Hepatocyte (in vitro differentiated cells): ENCODE data around the gene NXPH4. TPM values are rescaled to one million over a fixed set of nuclear protein-coding genes. Genes with fewer than 3 reads are reported as not detected.

Experiments
- DNase-seq: peaks from one replicate; pipeline ENCODE4 v3.0.0-alpha.2; 2016; ENCODE audit warnings: low spot score
- H2AFZ ChIP-seq: fragments of 200-600 bp; sonication (generic); 2 replicates; pipeline ENCODE4 v1.6.0; 2016; ENCODE audit warnings: antibody characterized with exemption, mild to moderate bottlenecking
- H3K27ac ChIP-seq: fragments of 200-600 bp; sonication (generic); 2 replicates; pipeline ENCODE4 v1.5.1; 2016; ENCODE audit warnings: mild to moderate bottlenecking
- H3K27me3 ChIP-seq: fragments of 200-600 bp; sonication (generic); 2 replicates; pipeline ENCODE4 v1.6.1; 2016
- H3K36me3 ChIP-seq: fragments of 200-600 bp; sonication (generic); replicated peaks from 2 replicates; pipeline ENCODE4 v1.5.1; 2016; ENCODE audit warnings: low read depth; ENCODE audit not compliant: insufficient read depth
- H3K4me1 ChIP-seq: fragments of 200-600 bp; sonication (generic); 2 replicates; pipeline ENCODE4 v1.5.1; 2016; ENCODE audit warnings: mild to moderate bottlenecking, moderate library complexity; ENCODE audit not compliant: insufficient read depth
- H3K4me2 ChIP-seq: fragments of 200-600 bp; sonication (generic); 2 replicates; pipeline ENCODE4 v1.6.0; 2016
- H3K4me3 ChIP-seq: fragments of 200-600 bp; sonication (generic); 2 replicates; pipeline ENCODE4 v1.5.1; 2016; ENCODE audit warnings: mild to moderate bottlenecking
- H3K79me2 ChIP-seq: fragments of 200-600 bp; sonication (generic); 2 replicates; pipeline ENCODE4 v1.6.0; 2017; ENCODE audit warnings: mild to moderate bottlenecking
- H3K9me2 ChIP-seq: fragments of 200-600 bp; sonication (generic); replicated peaks from 2 replicates; pipeline ENCODE4 v1.6.0; 2017; ENCODE audit warnings: mild to moderate bottlenecking; ENCODE audit not compliant: insufficient read depth
- H3K9me3 ChIP-seq: fragments of 200-600 bp; sonication (generic); 2 replicates; pipeline ENCODE4 v1.5.1; 2016; ENCODE audit warnings: low read depth, mild to moderate bottlenecking
- H4K20me1 ChIP-seq: fragments of 200-600 bp; sonication (generic); 2 replicates; pipeline ENCODE4 v1.6.0; 2016; ENCODE audit warnings: mild to moderate bottlenecking; ENCODE audit not compliant: insufficient read depth, poor library complexity, severe bottlenecking
- CTCF ChIP-seq: fragments of 200-600 bp; sonication (generic); IDR thresholded peaks from 2 replicates; pipeline ENCODE4 v1.5.1; 2016; ENCODE audit warnings: antibody characterized with exemption, mild to moderate bottlenecking; ENCODE audit not compliant: poor library complexity
- EZH2 ChIP-seq: fragments of 200-600 bp; sonication (generic); IDR thresholded peaks from 2 replicates; pipeline ENCODE4 v1.6.1; 2016; ENCODE audit warnings: antibody characterized with exemption, mild to moderate bottlenecking, borderline replicate concordance
- EZH2phosphoT487 ChIP-seq: fragments of 200-600 bp; sonication (generic); IDR thresholded peaks from one replicate; pipeline ENCODE4 v1.6.1; 2018; ENCODE audit warnings: antibody characterized with exemption, mild to moderate bottlenecking, low read depth, moderate library complexity; ENCODE audit not compliant: unreplicated experiment, severe bottlenecking
- WGBS: methylation state at CpG from one replicate; pipeline ENCODE4 v1.1.6; 2016; ENCODE audit warnings: low lambda C conversion rate; ENCODE audit errors: missing lambda C conversion rate; 5-methylcytosine and 5-hydroxymethylcytosine counted together
- polyA plus RNA-seq: library from polyadenylated mRNA; unstranded; fragments of >200 nt; fragmentation: Nextera tagmentation; extraction: Ambion mirVana; gene quantifications from 2 replicates; pipeline ENCODE4 v1.2.1, GENCODE V29; 2016
- total RNA-seq: library from RNA; depleted of rRNA; stranded (reverse); fragments of >200 nt; gene quantifications from 2 replicates; pipeline ENCODE4 v1.2.3, GENCODE V29; 2014

Gene NXPH4
- total and polyA plus RNA-seq, 2 experiments from 2014 or later, result 1.1 to 3.3 TPM

GRCh38 chr12:57196439-57196838 is 20.2 kb upstream of the NXPH4 start:
- Histone ChIP-seq H3K9me2 (no peaks in the 10 kb centered on the region), H3K4me1 (no peaks in the 10 kb centered on the region), H3K27ac (no peak overlapping the region), H2AFZ (no peak overlapping the region), H3K36me3 (no peaks in the 10 kb centered on the region), H3K9me3 (no peaks in the 10 kb centered on the region), H3K4me3 (no peak overlapping the region), H3K27me3 (no peaks in the 10 kb centered on the region), H3K4me2 (no peak overlapping the region), H3K79me2 (no peaks in the 10 kb centered on the region), H4K20me1 (no peaks in the 10 kb centered on the region)
- no peak for DNase-seq
- WGBS, result 80% methylated on average over 3 of the region's 4 CpGs
- TF ChIP-seq EZH2, result no peak

- Histone ChIP-seq H2AFZ (no peak overlapping the region), H3K9me2 (no peaks in the 10 kb centered on the region), H3K36me3 (no peaks in the 10 kb centered on the region), H3K79me2 (no peaks in the 10 kb centered on the region), H3K4me2 (no peak overlapping the region), H3K27me3 (no peaks in the 10 kb centered on the region), H3K9me3 (no peaks in the 10 kb centered on the region), H3K4me3 (no peak overlapping the region), H3K4me1 (no peaks in the 10 kb centered on the region), H4K20me1 (no peaks in the 10 kb centered on the region), H3K27ac (no peak overlapping the region)
- DNase-seq, result no peak
- 97% methylated on average over 22 of the region's 22 CpGs for WGBS
- TF ChIP-seq EZH2 (no peak), CTCF (no peak), EZH2phosphoT487 (no peak)
Measured at GRCh38 chr12:57196956-57197355, 19.6 kb upstream of the NXPH4 start.

- Histone ChIP-seq H2AFZ (no peak overlapping the region), H3K27me3 (no peaks in the 10 kb centered on the region), H3K9me3 (no peaks in the 10 kb centered on the region), H3K9me2 (no peaks in the 10 kb centered on the region), H3K36me3 (no peaks in the 10 kb centered on the region), H3K27ac (no peak overlapping the region), H3K4me3 (no peak overlapping the region), H3K4me1 (no peaks in the 10 kb centered on the region), H3K4me2 (no peak overlapping the region), H3K79me2 (no peaks in the 10 kb centered on the region), H4K20me1 (no peaks in the 10 kb centered on the region)
- no peak for DNase-seq
- TF ChIP-seq CTCF, result no peak
- TF ChIP-seq EZH2, result no peak
- TF ChIP-seq EZH2phosphoT487, result no peak
- 96% methylated on average over 17 of the region's 17 CpGs for WGBS
Measured at GRCh38 chr12:57198329-57198728, 18.3 kb upstream of the NXPH4 start.

GRCh38 chr12:57199191-57199590 is 17.4 kb upstream of the NXPH4 start:
- H3K27me3 ChIP-seq, result no peaks in the 10 kb centered on the region

More at GRCh38 chr12:57199191-57199590, 17.4 kb upstream of the NXPH4 start:
- no peak overlapping the region for H3K4me3 ChIP-seq
- no peaks in the 10 kb centered on the region for H4K20me1 ChIP-seq
- H3K9me3 ChIP-seq, result no peaks in the 10 kb centered on the region
- H3K9me2 ChIP-seq, result no peaks in the 10 kb centered on the region
- no peak for DNase-seq
- no peak overlapping the region for H3K27ac ChIP-seq
- H3K79me2 ChIP-seq, result no peaks in the 10 kb centered on the region
- no peak overlapping the region for H2AFZ ChIP-seq
- WGBS, result 90% methylated on average over 15 of the region's 15 CpGs
- H3K36me3 ChIP-seq, result no peaks in the 10 kb centered on the region
- no peak for TF ChIP-seq EZH2phosphoT487
- TF ChIP-seq CTCF, result no peak
- TF ChIP-seq EZH2, result no peak
- H3K4me1 ChIP-seq, result no peaks in the 10 kb centered on the region
- no peak overlapping the region for H3K4me2 ChIP-seq
